Activated B cell treated with CpG ODN at 0.5 μM for 24 hours (primary cell): Measurements from ENCODE around the gene CDK17. TPM values are rescaled to one million over a fixed set of nuclear protein-coding genes. Genes with fewer than 3 reads are reported as not detected.

Experiments used
- ATAC-seq: fragments of 200-7000 bp; cut with Tn5 transposase; one replicate; pipeline ENCODE4 v1.10.0; 2021; ENCODE audit warnings: low read depth, mild to moderate bottlenecking, moderate library complexity
- CTCF ChIA-PET: fragments of 350-600 bp; sonication (Branson Sonifier 250); formaldehyde crosslinking; loops from one replicate; lab custom pipeline; 2021; ENCODE audit warnings: antibody characterized with exemption; lab: Charles Lee
- POLR2A ChIA-PET: fragments of 350-600 bp; sonication (Branson Sonifier 250); formaldehyde crosslinking; loops from one replicate; lab custom pipeline; 2021; ENCODE audit warnings: antibody characterized with exemption; lab: Charles Lee
- DNase-seq: peaks from one replicate; pipeline ENCODE4 v3.0.0; 2022
- H3K27ac Mint-ChIP-seq: one replicate; pipeline ENCODE4 v1.8.0; 2020; ENCODE audit warnings: mixed read lengths
- H3K27me3 Mint-ChIP-seq: one replicate; pipeline ENCODE4 v1.8.0; 2021; ENCODE audit warnings: mixed read lengths
- H3K36me3 Mint-ChIP-seq: one replicate; pipeline ENCODE4 v1.8.0; 2021; ENCODE audit warnings: low read depth, mixed read lengths
- H3K4me1 Mint-ChIP-seq: one replicate; pipeline ENCODE4 v1.8.0; 2021; ENCODE audit warnings: mixed read lengths
- H3K4me3 Mint-ChIP-seq: one replicate; pipeline ENCODE4 v1.8.0; 2020; ENCODE audit warnings: mild to moderate bottlenecking, mixed read lengths
- H3K9me3 Mint-ChIP-seq: one replicate; pipeline ENCODE4 v1.8.0; 2020; ENCODE audit warnings: mixed read lengths
- CTCF ChIP-seq: fragments of 200-600 bp; IDR thresholded peaks from one replicate; pipeline ENCODE4 v1.8.0; 2022; ENCODE audit warnings: antibody characterized with exemption, mild to moderate bottlenecking
- intact Hi-C: fragments of 100-400 bp; cut with micrococcal nuclease; formaldehyde crosslinking; loops from one replicate; pipeline ENCODE4 v1.15.1; 2024
- total RNA-seq: library from RNA; stranded (reverse); gene quantifications from 2 replicates; pipeline ENCODE4 v1.2.3, GENCODE V29; 2022

CDK17 gene
- total RNA-seq, 1 donor from 2014 or later, result 57.3 TPM

GRCh38 chr12:96310067-96310466 is 90.2 kb downstream of the CDK17 start:
- ATAC-seq (no peak), DNase-seq (no peak)
- no peaks in the 10 kb centered on the region for H3K27me3 Mint-ChIP-seq
- intact Hi-C loops, result no loop called here
- CTCF ChIA-PET, result interaction anchor here (1.1 kb wide), 1 partner anchor 11 kb away, joined by 3 read pairs; no protein-coding TSS in a partner anchor
- no peak for TF ChIP-seq CTCF
- no peak overlapping the region for H3K4me3 Mint-ChIP-seq
- no peaks in the 10 kb centered on the region for H3K9me3 Mint-ChIP-seq
- POLR2A ChIA-PET, result interaction anchor here (0.6 kb wide), 1 partner anchor 112 kb away, joined by 3 read pairs; no protein-coding TSS in a partner anchor
- no peak overlapping the region for H3K27ac Mint-ChIP-seq
- H3K36me3 Mint-ChIP-seq, result peaks cover 26% of the 10 kb centered on the region
- H3K4me1 Mint-ChIP-seq, result peaks cover 10% of the 10 kb centered on the region

GRCh38 chr12:96308881-96309280 is 91.4 kb downstream of the CDK17 start:
- DNase-seq (no peak), ATAC-seq (no peak)
- intact Hi-C loops, result no loop called here
- POLR2A ChIA-PET, result no interaction called here
- TF ChIP-seq CTCF, result no peak
- Mint-ChIP-seq H3K36me3 (peaks cover 30% of the 10 kb centered on the region), H3K9me3 (no peaks in the 10 kb centered on the region), H3K4me3 (no peak overlapping the region), H3K27me3 (no peaks in the 10 kb centered on the region), H3K27ac (no peak overlapping the region), H3K4me1 (peaks cover 5% of the 10 kb centered on the region)
- CTCF ChIA-PET, result no interaction called here

GRCh38 chr12:96305665-96306064 is 94.6 kb downstream of the CDK17 start:
- H3K9me3 Mint-ChIP-seq, result no peaks in the 10 kb centered on the region
- POLR2A ChIA-PET, result no interaction called here
- DNase-seq (no peak), ATAC-seq (no peak)
- CTCF ChIA-PET, result no interaction called here
- no peaks in the 10 kb centered on the region for H3K27me3 Mint-ChIP-seq
- H3K27ac Mint-ChIP-seq, result no peak overlapping the region
- no peak for TF ChIP-seq CTCF
- peaks cover 30% of the 10 kb centered on the region for H3K36me3 Mint-ChIP-seq
- H3K4me1 Mint-ChIP-seq, result no peaks in the 10 kb centered on the region
- no peak overlapping the region for H3K4me3 Mint-ChIP-seq
- intact Hi-C loops, result no loop called here

- intact Hi-C loops, result no loop called here
- Mint-ChIP-seq H3K36me3 (peaks cover 30% of the 10 kb centered on the region), H3K27me3 (no peaks in the 10 kb centered on the region), H3K4me1 (no peaks in the 10 kb centered on the region), H3K9me3 (no peaks in the 10 kb centered on the region), H3K27ac (no peak overlapping the region), H3K4me3 (no peak overlapping the region)
- ATAC-seq (no peak), DNase-seq (no peak)
- TF ChIP-seq CTCF, result no peak
- POLR2A ChIA-PET, result interaction anchor here (0.6 kb wide), 1 partner anchor 212 kb away, joined by 4 read pairs; no protein-coding TSS in a partner anchor
- CTCF ChIA-PET, result no interaction called here
Observed at GRCh38 chr12:96303653-96304052, 96.6 kb downstream of the CDK17 start.

- Mint-ChIP-seq H3K9me3 (no peaks in the 10 kb centered on the region), H3K36me3 (peaks cover 34% of the 10 kb centered on the region), H3K27me3 (no peaks in the 10 kb centered on the region), H3K4me1 (no peaks in the 10 kb centered on the region), H3K4me3 (no peak overlapping the region), H3K27ac (no peak overlapping the region)
- DNase-seq (no peak), ATAC-seq (no peak)
- ChIA-PET CTCF (no interaction called here), POLR2A (interaction anchor here (0.6 to 1.3 kb wide), 2 partner anchors 97 to 213 kb away, joined by 3 to 4 read pairs; partner anchors contain the start of gene CDK17)
- no peak for TF ChIP-seq CTCF
- intact Hi-C loops, result no loop called here
Observed at GRCh38 chr12:96302687-96303310, 97.4 kb downstream of the CDK17 start.
